H1 (cell line): ENCODE measurements around the gene DDI2. TPM values are rescaled to one million over a fixed set of nuclear protein-coding genes. Genes with fewer than 3 reads are reported as not detected.

Source experiments
- BCL11A ChIP-seq, 2 experiments: IDR thresholded peaks; one replicate each; pipeline ENCODE4 v1.6.1; 2011; ENCODE audit warnings: low read depth in 2 of 2, low read length in 2 of 2, mild to moderate bottlenecking in 2 of 2
- BRCA1 ChIP-seq: IDR thresholded peaks from 2 replicates; pipeline ENCODE4 v1.6.1; 2012; ENCODE audit warnings: low read depth, low read length, improper control_type of control experiment
- CREB1 ChIP-seq: IDR thresholded peaks from 2 replicates; pipeline ENCODE4 v1.6.1; 2012; ENCODE audit warnings: inconsistent platforms
- JUN ChIP-seq: IDR thresholded peaks from 2 replicates; pipeline ENCODE4 v1.6.1; 2011; ENCODE audit warnings: low read depth, mild to moderate bottlenecking, improper control_type of control experiment, low read length
- KDM5A ChIP-seq: fragments of 200-600 bp; IDR thresholded peaks from 2 replicates; pipeline ENCODE4 v1.7.1; 2012; ENCODE audit warnings: mild to moderate bottlenecking, low read length, inconsistent platforms, mixed read lengths
- POLR2AphosphoS5 ChIP-seq: IDR thresholded peaks from 2 replicates; pipeline ENCODE4 v1.6.1; 2011; ENCODE audit warnings: low read depth, low read length
- SP4 ChIP-seq: IDR thresholded peaks from 2 replicates; pipeline ENCODE4 v1.6.1; 2012; ENCODE audit warnings: low read length, inconsistent platforms
- TAF7 ChIP-seq: optimal IDR thresholded peaks from 2 replicates; pipeline ENCODE3; 2011; ENCODE audit warnings: low read depth, mild to moderate bottlenecking, inconsistent platforms, low read length, moderate library complexity, borderline replicate concordance
- polyA plus RNA-seq, 7 experiments: library from polyadenylated mRNA; depleted of rRNA in 3 of 7; stranded (reverse) in 5 of 7; unstranded in 2 of 7; fragments of >200 nt in 5 of 7; fragments of 200-250 nt in 2 of 7; gene quantifications; 1 replicate in 5 of 7; 2 replicates in 1 of 7; 4 replicates in 1 of 7; pipeline versions ENCODE4 v1.2.1 to v1.2.3, GENCODE V29; 2011 to 2013; ENCODE audit warnings: missing spikeins in 2 of 7, mixed read lengths in 2 of 7
- total RNA-seq: library from RNA; stranded (reverse); fragmentation: NEBNext Ultra II Directional; extraction: Animal tissue kit (Norgen Biotek cat#: 25700); gene quantifications from 2 replicates; pipeline ENCODE4 v1.2.1, GENCODE V29; 2021
- TF ChIP-seq, protein P1 (sequence below): fragments of 300-600 bp; sonication (generic); IDR thresholded peaks from 2 replicates; pipeline ENCODE4 v1.7.1; 2012; ENCODE audit warnings: low read length, moderate library complexity, mild to moderate bottlenecking, inconsistent platforms; ENCODE audit not compliant: insufficient replicate concordance
- TF ChIP-seq, protein P2 (sequence below): IDR thresholded peaks from 2 replicates; pipeline ENCODE4 v1.6.1; 2012; ENCODE audit warnings: low read length, inconsistent platforms

The DDI2 gene
- total and polyA plus RNA-seq, 2 of the 8 experiments (the other 6 are each of a cell fraction or from before 2014, with no cell fraction given), result 7.7 to 38.3 TPM

DNA sequence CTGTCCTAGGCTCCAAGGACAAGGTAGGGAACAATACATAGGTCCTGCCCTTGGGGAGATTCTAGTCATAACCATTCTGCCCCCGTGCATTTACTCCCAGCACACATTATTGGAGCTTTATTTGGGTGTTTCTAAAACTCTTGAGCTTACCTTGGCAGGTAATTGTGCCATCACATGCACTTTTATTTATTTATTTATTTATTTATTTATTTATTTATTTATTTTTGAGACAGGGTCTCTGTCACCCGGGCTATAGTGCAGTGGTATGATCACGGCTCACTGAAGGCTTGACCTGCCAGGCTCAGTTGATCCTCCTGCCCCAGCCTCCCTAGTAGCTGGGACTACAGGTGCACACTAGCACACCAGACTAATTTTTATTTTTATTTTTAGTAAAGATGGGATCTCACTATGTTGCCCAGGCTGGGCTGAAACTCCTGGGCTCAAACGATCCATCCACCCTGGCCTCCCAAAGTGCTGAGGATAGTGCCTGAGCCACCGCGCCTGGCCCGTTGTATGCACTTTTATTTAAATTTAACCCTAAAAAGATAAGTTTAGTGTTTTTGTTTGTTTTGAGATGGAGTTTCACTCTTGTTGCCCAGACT is 41.6 kb upstream of the DDI2 start (continued):
- TF ChIP-seq, protein P1, sequence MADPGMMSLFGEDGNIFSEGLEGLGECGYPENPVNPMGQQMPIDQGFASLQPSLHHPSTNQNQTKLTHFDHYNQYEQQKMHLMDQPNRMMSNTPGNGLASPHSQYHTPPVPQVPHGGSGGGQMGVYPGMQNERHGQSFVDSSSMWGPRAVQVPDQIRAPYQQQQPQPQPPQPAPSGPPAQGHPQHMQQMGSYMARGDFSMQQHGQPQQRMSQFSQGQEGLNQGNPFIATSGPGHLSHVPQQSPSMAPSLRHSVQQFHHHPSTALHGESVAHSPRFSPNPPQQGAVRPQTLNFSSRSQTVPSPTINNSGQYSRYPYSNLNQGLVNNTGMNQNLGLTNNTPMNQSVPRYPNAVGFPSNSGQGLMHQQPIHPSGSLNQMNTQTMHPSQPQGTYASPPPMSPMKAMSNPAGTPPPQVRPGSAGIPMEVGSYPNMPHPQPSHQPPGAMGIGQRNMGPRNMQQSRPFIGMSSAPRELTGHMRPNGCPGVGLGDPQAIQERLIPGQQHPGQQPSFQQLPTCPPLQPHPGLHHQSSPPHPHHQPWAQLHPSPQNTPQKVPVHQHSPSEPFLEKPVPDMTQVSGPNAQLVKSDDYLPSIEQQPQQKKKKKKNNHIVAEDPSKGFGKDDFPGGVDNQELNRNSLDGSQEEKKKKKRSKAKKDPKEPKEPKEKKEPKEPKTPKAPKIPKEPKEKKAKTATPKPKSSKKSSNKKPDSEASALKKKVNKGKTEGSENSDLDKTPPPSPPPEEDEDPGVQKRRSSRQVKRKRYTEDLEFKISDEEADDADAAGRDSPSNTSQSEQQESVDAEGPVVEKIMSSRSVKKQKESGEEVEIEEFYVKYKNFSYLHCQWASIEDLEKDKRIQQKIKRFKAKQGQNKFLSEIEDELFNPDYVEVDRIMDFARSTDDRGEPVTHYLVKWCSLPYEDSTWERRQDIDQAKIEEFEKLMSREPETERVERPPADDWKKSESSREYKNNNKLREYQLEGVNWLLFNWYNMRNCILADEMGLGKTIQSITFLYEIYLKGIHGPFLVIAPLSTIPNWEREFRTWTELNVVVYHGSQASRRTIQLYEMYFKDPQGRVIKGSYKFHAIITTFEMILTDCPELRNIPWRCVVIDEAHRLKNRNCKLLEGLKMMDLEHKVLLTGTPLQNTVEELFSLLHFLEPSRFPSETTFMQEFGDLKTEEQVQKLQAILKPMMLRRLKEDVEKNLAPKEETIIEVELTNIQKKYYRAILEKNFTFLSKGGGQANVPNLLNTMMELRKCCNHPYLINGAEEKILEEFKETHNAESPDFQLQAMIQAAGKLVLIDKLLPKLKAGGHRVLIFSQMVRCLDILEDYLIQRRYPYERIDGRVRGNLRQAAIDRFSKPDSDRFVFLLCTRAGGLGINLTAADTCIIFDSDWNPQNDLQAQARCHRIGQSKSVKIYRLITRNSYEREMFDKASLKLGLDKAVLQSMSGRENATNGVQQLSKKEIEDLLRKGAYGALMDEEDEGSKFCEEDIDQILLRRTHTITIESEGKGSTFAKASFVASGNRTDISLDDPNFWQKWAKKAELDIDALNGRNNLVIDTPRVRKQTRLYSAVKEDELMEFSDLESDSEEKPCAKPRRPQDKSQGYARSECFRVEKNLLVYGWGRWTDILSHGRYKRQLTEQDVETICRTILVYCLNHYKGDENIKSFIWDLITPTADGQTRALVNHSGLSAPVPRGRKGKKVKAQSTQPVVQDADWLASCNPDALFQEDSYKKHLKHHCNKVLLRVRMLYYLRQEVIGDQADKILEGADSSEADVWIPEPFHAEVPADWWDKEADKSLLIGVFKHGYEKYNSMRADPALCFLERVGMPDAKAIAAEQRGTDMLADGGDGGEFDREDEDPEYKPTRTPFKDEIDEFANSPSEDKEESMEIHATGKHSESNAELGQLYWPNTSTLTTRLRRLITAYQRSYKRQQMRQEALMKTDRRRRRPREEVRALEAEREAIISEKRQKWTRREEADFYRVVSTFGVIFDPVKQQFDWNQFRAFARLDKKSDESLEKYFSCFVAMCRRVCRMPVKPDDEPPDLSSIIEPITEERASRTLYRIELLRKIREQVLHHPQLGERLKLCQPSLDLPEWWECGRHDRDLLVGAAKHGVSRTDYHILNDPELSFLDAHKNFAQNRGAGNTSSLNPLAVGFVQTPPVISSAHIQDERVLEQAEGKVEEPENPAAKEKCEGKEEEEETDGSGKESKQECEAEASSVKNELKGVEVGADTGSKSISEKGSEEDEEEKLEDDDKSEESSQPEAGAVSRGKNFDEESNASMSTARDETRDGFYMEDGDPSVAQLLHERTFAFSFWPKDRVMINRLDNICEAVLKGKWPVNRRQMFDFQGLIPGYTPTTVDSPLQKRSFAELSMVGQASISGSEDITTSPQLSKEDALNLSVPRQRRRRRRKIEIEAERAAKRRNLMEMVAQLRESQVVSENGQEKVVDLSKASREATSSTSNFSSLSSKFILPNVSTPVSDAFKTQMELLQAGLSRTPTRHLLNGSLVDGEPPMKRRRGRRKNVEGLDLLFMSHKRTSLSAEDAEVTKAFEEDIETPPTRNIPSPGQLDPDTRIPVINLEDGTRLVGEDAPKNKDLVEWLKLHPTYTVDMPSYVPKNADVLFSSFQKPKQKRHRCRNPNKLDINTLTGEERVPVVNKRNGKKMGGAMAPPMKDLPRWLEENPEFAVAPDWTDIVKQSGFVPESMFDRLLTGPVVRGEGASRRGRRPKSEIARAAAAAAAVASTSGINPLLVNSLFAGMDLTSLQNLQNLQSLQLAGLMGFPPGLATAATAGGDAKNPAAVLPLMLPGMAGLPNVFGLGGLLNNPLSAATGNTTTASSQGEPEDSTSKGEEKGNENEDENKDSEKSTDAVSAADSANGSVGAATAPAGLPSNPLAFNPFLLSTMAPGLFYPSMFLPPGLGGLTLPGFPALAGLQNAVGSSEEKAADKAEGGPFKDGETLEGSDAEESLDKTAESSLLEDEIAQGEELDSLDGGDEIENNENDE, result no peak
- TF ChIP-seq BCL11A (IDR thresholded peaks at IDR 0.05; ENCODE audit: low read depth in 2 of 2, low read length in 2 of 2), result no peak
- TF ChIP-seq POLR2AphosphoS5, result no peak
- TF ChIP-seq KDM5A, result no peak
- no peak for TF ChIP-seq BRCA1
- TF ChIP-seq JUN, result no peak
- TF ChIP-seq TAF7, result no peak
- TF ChIP-seq, protein P2, sequence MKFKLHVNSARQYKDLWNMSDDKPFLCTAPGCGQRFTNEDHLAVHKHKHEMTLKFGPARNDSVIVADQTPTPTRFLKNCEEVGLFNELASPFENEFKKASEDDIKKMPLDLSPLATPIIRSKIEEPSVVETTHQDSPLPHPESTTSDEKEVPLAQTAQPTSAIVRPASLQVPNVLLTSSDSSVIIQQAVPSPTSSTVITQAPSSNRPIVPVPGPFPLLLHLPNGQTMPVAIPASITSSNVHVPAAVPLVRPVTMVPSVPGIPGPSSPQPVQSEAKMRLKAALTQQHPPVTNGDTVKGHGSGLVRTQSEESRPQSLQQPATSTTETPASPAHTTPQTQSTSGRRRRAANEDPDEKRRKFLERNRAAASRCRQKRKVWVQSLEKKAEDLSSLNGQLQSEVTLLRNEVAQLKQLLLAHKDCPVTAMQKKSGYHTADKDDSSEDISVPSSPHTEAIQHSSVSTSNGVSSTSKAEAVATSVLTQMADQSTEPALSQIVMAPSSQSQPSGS, result no peak
- no peak for TF ChIP-seq CREB1
- no peak for TF ChIP-seq SP4
